ENCODE results near the gene PHIP.

Gene PHIP

DNA sequence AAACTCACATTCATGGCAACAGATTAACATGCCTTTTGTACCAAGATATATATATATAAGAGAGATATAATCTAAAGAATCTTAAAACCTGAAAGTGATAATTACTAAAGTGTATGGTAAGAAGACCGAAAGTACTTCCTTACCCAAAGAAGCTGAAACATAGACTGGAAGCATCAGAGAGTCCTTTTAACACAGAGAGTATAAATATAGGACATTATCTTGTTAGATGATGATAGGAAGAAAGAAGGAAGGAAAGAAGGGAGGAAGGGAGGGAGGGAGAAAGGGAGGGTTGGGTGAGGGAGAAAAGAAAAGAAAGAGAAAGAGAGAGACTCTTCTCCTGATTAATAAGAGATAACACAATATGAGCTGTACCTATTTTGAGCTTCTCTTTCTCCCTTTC is 68.2 kb downstream of the PHIP start:
- no peak for DNase-seq (ENCODE audit: low read depth)

DNA sequence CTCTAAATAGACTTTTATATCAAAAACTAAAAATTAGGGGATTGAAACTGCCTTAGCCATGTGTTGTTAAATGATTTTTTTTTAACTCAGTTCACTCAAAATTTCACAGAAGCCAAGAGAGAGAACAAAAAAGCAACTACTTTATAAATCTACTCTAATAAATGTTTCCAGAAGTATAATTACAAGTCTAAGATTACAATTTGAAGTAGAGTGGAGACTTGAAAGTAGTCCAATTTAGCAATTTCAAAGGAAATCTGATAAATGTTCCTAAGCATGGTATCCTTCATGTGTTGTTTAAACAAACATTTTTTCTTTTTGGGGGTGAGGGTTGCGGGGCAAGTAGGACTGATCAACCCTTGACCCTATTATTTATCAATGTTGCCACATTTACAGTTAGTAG is 72.6 kb downstream of the PHIP start:
- no peak for DNase-seq (ENCODE audit: low read depth)

- no peak for DNase-seq (ENCODE audit: low read depth)
Observed at GRCh38 chr6:79005024-79005423, 73.0 kb downstream of the PHIP start.

DNA sequence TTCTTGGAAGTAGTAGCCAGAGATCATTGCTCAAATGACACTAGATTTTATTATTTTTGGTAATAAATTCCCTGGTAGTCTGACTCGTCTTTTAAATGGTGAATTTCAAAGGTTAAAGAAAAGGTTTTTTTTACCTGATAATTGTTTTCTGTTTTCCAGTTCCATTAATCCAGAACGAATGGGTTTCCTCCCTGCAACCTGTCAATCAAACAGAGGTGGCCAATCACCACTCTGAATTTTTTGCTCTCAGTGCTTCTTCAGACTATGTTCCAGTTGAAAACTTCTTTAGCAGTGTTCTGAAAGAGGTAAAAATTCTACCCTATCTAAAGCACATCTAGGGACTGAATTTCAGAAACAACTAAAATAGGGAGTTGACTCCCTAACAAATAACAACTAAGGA is 73.8 kb downstream of the PHIP start:
- no peak for DNase-seq (ENCODE audit: low read depth)

DNA sequence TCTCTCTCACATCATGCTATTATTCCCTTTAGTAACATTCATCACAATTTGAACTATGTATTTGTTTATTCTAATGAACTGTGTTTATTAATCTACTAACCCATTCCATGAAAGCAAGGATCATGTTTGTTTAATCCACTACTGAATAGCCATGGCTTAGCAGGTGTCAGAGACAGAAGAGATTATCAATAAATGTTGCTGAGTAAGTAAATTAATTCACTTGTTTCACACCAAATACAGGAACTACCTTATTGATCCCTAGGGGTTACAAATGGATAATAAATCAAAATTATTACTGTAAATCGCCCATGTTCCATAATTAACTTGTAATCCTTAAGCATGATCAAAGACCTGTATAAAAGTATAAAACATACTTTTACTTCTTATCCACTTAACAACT is 76.6 kb downstream of the PHIP start:
- no peak for DNase-seq (ENCODE audit: low read depth)

DNA sequence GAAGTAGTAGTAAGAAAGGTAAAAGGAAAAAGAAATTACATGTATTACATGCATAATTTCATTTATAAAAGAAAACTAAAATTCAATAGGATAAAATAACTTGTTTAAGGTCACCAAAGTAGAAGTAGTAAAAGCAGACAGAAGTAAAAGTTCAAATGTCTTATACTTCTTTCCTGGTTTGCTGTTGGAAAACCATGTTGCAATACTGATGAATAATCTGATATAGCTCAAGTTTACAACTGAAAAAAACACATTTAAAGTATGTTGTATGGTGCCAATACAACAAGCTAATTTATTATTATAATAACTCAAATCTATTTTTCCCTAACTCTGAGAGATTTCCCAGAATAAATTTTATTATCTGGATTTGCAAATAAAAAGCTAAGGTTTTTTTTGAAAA is 78.3 kb downstream of the PHIP start:
- no peak for DNase-seq (ENCODE audit: low read depth)

GRCh38 chr6:78995946-78996345 is 82.1 kb downstream of the PHIP start:
- DNase-seq (ENCODE audit: low read depth): no peak

DNA sequence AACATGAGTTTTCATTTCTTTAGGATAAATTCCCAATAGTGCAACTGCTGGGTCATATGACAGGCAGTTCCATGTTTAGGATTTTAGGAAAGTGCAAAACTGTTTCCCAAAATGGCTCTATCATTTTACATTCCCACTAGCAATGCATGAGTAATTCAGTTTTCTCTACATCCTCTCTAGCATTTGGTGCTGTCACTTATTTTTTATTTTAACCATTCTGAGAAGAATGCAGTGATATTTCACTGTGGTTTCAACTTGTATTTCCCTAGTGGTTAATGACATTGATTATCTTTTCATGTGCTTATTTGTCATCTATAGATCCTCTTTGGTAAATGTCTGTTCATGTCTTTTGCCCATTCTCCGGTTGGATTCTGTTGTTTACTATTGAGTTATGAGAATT is 82.7 kb downstream of the PHIP start:
- no peak for DNase-seq (ENCODE audit: low read depth)

GRCh38 chr6:78993955-78994354 is 84.1 kb downstream of the PHIP start:
- DNase-seq (ENCODE audit: low read depth): no peak

DNA sequence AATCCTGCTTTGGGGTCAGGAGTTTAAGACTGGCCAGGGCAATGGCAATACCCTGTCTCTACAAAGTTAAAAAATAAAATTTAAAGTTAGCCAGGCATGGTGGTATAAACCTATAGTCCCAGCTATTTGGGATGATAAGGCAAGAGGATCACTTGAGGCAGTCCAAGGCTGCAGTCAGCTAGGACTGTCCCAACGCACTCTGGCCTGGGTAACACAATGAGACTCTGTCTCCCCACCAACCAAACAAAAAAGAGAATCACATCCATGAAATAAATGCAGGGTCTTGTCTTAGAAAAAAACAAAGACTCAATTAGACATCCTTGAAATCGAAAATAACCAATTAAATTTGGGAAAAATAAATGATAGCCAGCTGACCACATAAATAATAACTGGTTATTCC is 88.9 kb downstream of the PHIP start:
- no peak for DNase-seq (ENCODE audit: low read depth)

DNA sequence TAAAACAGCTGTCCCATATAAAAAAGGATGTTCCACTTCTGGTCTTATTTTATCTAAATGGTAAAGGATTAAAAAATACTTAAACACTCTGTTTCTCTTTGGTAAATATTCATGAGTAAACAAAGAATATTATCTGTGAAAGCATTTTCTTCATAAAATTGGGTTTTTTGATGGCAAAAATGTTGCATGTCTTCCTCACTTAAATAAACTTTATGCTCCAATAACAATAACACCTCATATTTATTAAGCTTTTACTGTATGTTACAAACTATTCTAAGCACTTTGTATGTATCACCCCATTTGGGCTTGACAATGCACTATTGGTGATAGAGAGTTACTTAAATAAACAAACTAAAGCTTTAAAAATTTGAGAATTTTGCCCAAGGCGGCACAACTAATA is 91.9 kb downstream of the PHIP start:
- no peak for DNase-seq (ENCODE audit: low read depth)

DNA sequence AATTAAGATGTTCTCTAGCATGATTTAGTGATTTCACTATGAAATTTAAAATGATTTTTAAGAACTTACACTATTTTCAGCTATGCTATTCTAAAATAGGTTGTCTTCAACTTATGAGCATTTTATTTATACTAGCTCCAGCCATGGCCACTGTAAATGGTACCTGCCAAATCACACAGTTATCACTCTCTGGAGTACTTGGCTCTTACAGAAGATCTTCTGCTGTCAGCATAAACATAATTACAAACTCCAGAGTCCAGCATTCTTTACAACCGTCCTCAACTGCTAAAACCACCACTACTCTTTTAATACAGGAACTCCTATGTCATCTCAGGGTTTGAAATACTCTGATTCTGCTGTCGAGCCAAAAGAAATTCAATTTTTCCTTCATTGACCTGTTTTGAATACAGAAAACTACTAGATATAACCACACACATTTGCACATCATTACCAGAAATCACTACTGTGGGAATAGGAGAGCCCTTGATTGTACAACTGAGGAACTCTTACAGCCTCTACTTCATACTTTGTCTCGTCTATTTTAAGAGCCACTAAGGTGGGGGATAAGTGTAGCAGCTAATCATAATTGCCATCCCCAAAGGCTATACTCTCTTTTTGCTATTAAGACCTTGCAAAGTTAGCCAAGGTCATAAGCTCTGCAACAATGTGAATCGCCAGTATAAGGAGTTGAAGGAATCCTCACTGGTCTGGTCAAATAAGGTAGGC is 93.7 kb downstream of the PHIP start:
- no peak for DNase-seq (ENCODE audit: low read depth)

- DNase-seq (ENCODE audit: low read depth): no peak
Observed at GRCh38 chr6:78967191-78967590, 110.9 kb downstream of the PHIP start.

- DNase-seq (ENCODE audit: low read depth): no peak
Observed at GRCh38 chr6:78966542-78966941, 111.5 kb downstream of the PHIP start.

DNA sequence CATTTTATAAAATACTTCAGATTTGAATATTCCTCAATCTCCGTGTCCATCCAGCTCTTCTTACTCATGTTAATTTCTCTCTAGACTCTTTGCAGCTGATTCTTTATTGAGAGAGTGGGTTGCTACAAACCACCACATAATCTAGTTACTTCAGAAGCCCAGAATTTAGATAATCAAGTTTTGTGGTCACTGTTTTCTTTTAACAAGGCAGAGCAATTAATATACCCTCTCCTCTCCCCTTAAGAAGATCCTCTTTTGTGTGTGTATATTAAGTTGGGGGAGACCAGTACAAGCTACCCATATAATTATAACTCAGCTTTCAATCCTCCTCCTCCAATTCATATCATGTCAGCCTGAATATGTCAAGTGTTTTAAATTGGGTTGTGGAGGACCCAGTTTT is 115.6 kb downstream of the PHIP start:
- no peak for DNase-seq (ENCODE audit: low read depth)

GRCh38 chr6:78954740-78955139 is 123.3 kb downstream of the PHIP start:
- DNase-seq (ENCODE audit: low read depth): no peak

DNA sequence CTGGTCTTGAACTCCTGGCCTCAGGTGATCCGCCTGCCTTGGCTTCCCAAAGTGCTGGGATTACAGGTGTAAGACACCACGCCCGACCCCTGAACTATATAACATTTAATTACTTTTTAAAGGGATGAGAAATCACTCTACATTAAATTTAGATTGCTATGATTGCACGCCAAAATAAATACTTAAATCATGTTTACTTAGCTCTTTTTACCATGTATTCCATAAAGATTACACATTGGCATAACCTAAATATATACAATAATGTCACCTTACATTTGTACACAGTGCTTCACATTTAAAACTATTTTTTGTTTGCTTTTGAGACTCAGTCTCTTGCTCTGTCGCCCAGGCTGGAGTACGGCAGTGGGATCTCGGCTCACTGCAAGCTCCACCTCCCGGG is 124.3 kb downstream of the PHIP start:
- DNase-seq (ENCODE audit: low read depth): no peak

DNA sequence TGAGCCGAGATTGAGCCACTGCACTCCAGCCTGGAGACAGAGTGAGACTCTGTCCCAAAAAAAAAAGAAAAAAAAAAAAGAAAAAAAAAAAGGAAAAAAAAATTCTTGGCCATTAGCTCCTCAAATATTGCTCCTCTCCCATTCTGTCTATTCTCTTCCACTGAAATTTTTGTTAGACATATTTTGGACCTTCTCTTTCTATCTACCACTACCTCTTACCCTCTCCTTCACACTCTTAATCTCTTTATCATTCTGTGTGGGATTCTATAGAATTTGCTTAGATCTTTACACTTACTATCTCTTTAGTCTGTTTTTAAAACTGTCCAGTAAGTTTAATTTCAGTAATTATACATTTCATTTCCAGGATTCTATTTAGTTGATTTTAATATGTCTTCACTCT is 125.7 kb downstream of the PHIP start:
- no peak for DNase-seq (ENCODE audit: low read depth)

GRCh38 chr6:78948785-78949184 is 129.3 kb downstream of the PHIP start:
- no peak for DNase-seq (ENCODE audit: low read depth)

DNA sequence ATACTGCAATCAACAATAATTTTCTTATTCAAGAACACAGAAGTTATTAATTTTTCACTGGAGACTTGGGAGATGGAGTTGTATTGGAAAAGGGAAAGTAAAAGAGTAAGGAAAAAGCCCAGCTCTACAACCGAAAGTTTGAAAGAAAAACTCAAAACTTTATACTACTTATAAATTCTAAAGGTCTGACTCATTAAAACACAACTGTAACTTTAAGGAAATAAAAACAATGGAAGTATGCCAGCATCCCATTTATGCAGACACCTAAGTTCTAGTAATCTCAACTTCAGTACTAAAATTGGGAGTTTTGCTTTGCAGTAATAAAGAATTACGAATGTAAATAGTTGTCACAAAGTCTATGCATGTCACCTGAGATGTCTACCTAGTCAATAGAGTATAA is 130.1 kb downstream of the PHIP start:
- DNase-seq (ENCODE audit: low read depth): no peak

- no peak for DNase-seq (ENCODE audit: low read depth)
Observed at GRCh38 chr6:78947529-78947928, 130.5 kb downstream of the PHIP start.

DNA sequence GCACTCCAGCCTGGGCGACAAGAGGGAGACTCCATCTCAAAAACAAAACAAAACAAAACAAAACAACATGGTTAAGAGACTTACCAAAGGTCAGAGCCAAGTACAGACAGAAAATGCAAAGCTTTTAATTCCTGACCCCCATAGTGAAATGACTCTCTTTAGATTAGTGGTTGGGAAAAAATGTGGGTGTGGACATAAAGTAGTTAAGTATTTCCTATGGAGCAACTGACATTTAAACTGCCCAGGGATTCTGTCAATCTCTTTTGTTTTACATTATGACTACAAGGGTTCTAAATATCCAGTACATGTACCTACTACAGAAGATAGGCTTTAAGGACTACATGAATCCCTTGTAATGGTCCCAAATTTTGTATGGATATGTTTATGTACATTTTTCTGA is 135.6 kb downstream of the PHIP start:
- no peak for DNase-seq (ENCODE audit: low read depth)

DNA sequence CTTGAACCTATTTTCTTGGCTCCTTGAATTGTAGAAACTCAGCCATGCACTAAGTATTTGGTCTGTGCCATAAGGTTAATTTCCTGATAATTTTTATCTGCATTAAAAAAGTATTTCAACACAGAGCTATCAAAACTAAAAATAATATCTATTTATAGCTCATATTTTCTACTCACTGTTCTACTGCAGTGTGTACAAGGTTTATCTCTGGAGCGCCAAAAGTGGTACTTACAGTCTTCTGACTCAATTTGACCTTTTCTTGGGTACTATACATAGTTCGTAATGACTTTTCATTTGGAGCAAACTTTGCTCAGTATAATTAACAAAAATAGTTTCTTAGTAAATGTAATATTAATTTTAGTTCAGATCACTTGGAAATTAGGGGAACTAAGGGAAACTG is 141.5 kb downstream of the PHIP start:
- no peak for DNase-seq (ENCODE audit: low read depth)

DNA sequence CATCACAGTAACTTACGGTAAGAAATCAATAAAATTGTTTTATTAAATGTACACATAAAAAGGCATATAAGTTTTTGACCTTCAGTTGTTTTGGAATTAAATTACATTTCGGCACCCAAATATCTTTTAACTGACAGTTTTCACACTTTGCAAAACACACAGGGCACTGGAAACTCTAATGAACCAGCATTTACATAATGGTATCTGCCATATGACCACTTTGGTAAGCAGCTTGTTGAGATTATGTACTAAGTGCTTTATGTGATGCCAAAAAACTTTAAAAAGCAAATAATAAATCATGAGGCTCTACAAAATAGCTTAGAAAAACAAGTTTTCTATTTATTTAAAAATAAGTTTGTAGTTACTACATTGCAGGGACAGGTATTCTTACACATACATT is 142.5 kb downstream of the PHIP start:
- no peak for DNase-seq (ENCODE audit: low read depth)

GRCh38 chr6:78925317-78925716 is 152.7 kb downstream of the PHIP start:
- DNase-seq (ENCODE audit: low read depth): no peak

Measured in activated T-cell treated with anti-CD3 and anti-CD28 coated beads for 1 hour (primary cell).